RPMI8226 (cell line): ENCODE measurements around the gene MR1.

Experiments used
- DNase-seq: peaks from one replicate; pipeline ENCODE4 v3.0.0-alpha.2; 2015

Gene MR1

GRCh38 chr1:181094416-181095212, 60.8 kb downstream of the MR1 start:
- no peak for DNase-seq

GRCh38 chr1:181095260-181095659, 61.5 kb downstream of the MR1 start:
- no peak for DNase-seq

GRCh38 chr1:181095763-181096184, 62.0 kb downstream of the MR1 start:
- no peak for DNase-seq

GRCh38 chr1:181097242-181097641, 63.5 kb downstream of the MR1 start:
- DNase-seq: no peak

GRCh38 chr1:181099152-181100014, 65.6 kb downstream of the MR1 start:
- no peak for DNase-seq

GRCh38 chr1:181100015-181100905, 66.5 kb downstream of the MR1 start:
- no peak for DNase-seq

- DNase-seq: no peak
Observed at GRCh38 chr1:181100934-181101333, 67.2 kb downstream of the MR1 start.

GRCh38 chr1:181101581-181102226, 67.9 kb downstream of the MR1 start:
- no peak for DNase-seq

- DNase-seq: no peak
Observed at GRCh38 chr1:181102841-181103240, 69.1 kb downstream of the MR1 start.

GRCh38 chr1:181103399-181103798, 69.6 kb downstream of the MR1 start:
- DNase-seq: no peak

GRCh38 chr1:181104042-181104789, 70.4 kb downstream of the MR1 start:
- DNase-seq: no peak

- peak; percentile 59 for DNase-seq
Observed at GRCh38 chr1:181104790-181105133, 71.0 kb downstream of the MR1 start.

- DNase-seq: peak; percentile 99
Observed at GRCh38 chr1:181105134-181106021, 71.6 kb downstream of the MR1 start.

- no peak for DNase-seq
Observed at GRCh38 chr1:181106022-181106312, 72.2 kb downstream of the MR1 start.

GRCh38 chr1:181106479-181106878, 72.7 kb downstream of the MR1 start:
- DNase-seq: no peak

- no peak for DNase-seq
Observed at GRCh38 chr1:181107711-181108110, 73.9 kb downstream of the MR1 start.

GRCh38 chr1:181108304-181108867, 74.6 kb downstream of the MR1 start:
- DNase-seq: no peak

GRCh38 chr1:181110013-181110412, 76.2 kb downstream of the MR1 start:
- no peak for DNase-seq
